GM12801 (cell line): ENCODE results near the gene UCHL1.

Experiments
- CTCF ChIP-seq: IDR thresholded peaks from one replicate; pipeline ENCODE4 v1.5.1; 2011; ENCODE audit warnings: control low read depth; ENCODE audit not compliant: insufficient read length; ENCODE audit errors: extremely low read depth

Gene UCHL1

GRCh38 chr4:41281038-41281634 is 24.4 kb downstream of the UCHL1 start:
- peak; percentile 8 for TF ChIP-seq CTCF

GRCh38 chr4:41282366-41282765 is 25.6 kb downstream of the UCHL1 start:
- TF ChIP-seq CTCF = no peak

GRCh38 chr4:41285202-41285863 is 28.6 kb downstream of the UCHL1 start:
- TF ChIP-seq CTCF = no peak

GRCh38 chr4:41285864-41286235 is 29.1 kb downstream of the UCHL1 start:
- no peak for TF ChIP-seq CTCF

GRCh38 chr4:41287005-41287404 is 30.3 kb downstream of the UCHL1 start:
- TF ChIP-seq CTCF = no peak

GRCh38 chr4:41287852-41288251 is 31.1 kb downstream of the UCHL1 start:
- no peak for TF ChIP-seq CTCF

- no peak for TF ChIP-seq CTCF
These were observed 31.5 kb downstream of the UCHL1 start for GRCh38 chr4:41288254-41288653.
